ENCODE measurements around the gene KLHL40.

KLHL40 gene

DNA sequence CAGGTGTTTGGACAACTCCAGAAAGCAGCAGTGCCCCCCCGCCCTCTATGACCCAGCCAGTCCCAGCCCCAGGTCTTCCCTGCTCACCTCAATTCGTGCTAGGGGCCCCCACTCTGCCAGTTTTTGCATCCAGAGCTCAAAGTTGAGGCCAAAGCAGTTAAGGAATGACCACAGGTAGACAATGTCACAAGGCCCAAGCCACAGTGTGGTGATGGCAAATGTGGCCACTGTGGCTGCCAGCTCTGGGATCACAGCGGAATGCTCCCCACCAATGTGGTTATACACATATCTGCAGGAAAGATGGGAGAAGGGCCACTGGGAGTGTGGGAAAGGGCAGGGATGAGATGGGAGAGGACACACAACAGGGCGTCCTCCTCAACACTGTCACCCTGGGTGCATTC, 8.2 kb downstream of the KLHL40 start:
- DNase-seq (ENCODE audit: low read depth) = no peak
- TF ChIP-seq POLR2A (IDR thresholded peaks at IDR 0.05; ENCODE audit: extremely low read depth, insufficient read length) = no peak
- TF ChIP-seq, protein P1, sequence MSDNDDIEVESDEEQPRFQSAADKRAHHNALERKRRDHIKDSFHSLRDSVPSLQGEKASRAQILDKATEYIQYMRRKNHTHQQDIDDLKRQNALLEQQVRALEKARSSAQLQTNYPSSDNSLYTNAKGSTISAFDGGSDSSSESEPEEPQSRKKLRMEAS (IDR thresholded peaks at IDR 0.05; ENCODE audit: low read depth, low read length) = no peak
- TF ChIP-seq MYC (IDR thresholded peaks at IDR 0.05; ENCODE audit: low read depth, low read length) = no peak
- TF ChIP-seq, protein P2, sequence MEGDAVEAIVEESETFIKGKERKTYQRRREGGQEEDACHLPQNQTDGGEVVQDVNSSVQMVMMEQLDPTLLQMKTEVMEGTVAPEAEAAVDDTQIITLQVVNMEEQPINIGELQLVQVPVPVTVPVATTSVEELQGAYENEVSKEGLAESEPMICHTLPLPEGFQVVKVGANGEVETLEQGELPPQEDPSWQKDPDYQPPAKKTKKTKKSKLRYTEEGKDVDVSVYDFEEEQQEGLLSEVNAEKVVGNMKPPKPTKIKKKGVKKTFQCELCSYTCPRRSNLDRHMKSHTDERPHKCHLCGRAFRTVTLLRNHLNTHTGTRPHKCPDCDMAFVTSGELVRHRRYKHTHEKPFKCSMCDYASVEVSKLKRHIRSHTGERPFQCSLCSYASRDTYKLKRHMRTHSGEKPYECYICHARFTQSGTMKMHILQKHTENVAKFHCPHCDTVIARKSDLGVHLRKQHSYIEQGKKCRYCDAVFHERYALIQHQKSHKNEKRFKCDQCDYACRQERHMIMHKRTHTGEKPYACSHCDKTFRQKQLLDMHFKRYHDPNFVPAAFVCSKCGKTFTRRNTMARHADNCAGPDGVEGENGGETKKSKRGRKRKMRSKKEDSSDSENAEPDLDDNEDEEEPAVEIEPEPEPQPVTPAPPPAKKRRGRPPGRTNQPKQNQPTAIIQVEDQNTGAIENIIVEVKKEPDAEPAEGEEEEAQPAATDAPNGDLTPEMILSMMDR (IDR thresholded peaks at IDR 0.05; ENCODE audit: low read depth, low read length) = no peak
- no peak overlapping the region for H3K4me3 ChIP-seq (ENCODE audit: low read depth, low read length)

DNA sequence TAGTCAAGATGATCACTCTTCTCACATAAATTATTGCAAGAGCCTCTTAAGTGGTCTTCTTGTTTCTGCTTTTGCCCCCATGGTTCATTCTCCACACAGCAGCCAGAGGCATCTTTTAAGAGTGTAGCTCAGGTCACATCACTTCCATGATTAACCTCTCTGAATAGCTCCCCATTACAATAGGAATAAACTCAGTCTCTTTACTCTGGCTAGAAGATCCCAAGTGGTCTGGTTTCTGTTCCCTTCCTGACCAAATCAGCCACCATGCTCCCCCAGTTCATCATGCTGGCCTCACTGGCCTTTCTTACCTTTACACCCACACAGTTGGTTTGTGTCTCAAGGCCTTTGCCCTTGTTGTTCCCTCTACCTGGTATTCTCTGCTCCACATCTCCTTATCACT, 9.0 kb downstream of the KLHL40 start:
- DNase-seq (ENCODE audit: low read depth) = no peak
- H3K4me3 ChIP-seq (ENCODE audit: low read depth, low read length) = no peak overlapping the region
- TF ChIP-seq, protein P2 (IDR thresholded peaks at IDR 0.05; ENCODE audit: low read depth, low read length) = no peak
- no peak for TF ChIP-seq MYC (IDR thresholded peaks at IDR 0.05; ENCODE audit: low read depth, low read length)
- TF ChIP-seq, protein P1 (IDR thresholded peaks at IDR 0.05; ENCODE audit: low read depth, low read length) = no peak
- TF ChIP-seq POLR2A (IDR thresholded peaks at IDR 0.05; ENCODE audit: extremely low read depth, insufficient read length) = no peak

DNA sequence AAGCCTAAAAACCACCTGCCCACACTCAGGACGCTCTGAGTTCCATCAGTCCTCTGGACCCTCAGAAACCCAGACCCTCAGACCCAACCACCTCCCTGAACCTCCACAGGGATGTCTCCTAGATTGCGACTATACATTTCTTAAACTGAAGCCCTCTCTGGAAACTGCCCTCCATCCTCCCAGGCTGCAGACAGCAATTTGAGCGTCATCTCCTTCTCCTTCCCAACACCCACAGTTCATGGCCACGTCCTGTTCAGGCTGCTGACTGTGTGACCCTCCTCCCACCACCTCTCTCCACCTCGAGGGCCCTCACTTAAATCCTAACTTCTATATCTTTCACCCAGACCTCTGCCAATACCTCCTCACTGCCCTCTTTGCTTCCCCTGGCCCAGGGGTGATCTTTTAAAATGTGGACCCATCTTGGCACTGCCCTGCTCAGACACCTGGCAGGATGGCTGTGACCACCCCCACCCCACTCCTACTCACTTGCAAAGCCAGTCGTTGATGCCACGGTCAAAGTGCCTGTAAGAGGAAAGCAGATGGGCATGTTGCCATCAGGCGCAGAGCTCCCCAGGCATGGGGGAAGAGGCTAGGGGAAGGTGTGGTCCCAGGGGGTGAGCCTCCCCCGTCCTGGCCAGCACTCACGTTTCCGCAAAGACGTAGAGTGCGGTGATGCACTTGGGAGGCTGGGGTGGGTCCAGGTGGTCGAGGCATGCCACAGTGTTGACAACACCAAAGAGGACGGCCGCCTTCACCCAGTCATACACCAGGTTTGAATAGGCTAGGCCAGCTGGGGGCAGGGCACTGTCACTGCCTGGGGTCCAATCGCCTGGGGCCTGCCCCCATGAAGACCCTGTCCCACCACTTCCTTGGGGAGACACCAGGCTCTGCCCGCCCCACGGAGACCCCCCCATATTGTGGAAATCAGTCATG, 11.3 kb downstream of the KLHL40 start:
- DNase-seq (ENCODE audit: low read depth) = no peak
- H3K4me3 ChIP-seq (ENCODE audit: low read depth, low read length) = no peak overlapping the region
- TF ChIP-seq, protein P1 (IDR thresholded peaks at IDR 0.05; ENCODE audit: low read depth, low read length) = no peak
- TF ChIP-seq, protein P2 (IDR thresholded peaks at IDR 0.05; ENCODE audit: low read depth, low read length) = no peak
- no peak for TF ChIP-seq POLR2A (IDR thresholded peaks at IDR 0.05; ENCODE audit: extremely low read depth, insufficient read length)

DNA sequence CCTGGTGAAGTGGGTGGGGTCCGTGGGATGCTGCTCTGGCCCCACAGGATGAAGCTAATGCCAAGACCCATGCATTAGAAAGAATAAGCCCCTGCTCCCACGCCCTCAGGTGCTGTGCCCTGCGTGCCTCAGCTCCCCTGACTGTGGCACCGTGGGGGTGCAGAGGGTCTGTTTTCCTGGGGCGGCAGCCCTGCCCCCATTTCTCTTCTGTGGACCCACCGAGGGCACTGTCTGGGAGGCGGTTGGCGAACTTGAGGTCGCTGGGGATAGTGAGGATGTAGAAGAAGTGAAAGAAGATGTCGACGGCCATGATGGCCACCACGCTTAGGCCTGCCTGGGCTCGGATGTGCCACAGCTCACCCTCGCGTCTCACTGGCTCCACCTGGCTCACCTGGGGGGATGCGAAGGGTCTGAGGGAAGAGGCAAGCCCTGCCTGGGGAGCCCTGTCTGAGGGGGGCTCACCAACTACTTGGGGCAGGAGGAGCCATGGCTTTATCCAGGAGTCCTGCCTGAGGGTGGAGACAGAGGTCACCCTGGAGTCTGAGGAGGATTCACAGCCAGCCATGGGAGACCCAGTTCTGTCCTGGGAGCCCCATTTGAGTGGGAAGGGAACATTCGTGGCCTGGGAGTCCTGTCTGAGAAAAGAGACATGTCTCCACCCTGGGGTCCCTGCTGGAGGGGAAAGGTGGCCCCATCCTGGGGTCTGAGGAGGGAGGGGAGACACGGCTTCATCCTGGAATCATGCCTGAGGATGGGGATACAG, 12.1 kb downstream of the KLHL40 start:
- no peak for DNase-seq (ENCODE audit: low read depth)
- no peak overlapping the region for H3K4me3 ChIP-seq (ENCODE audit: low read depth, low read length)
- TF ChIP-seq POLR2A (IDR thresholded peaks at IDR 0.05; ENCODE audit: extremely low read depth, insufficient read length) = no peak
- TF ChIP-seq, protein P2 (IDR thresholded peaks at IDR 0.05; ENCODE audit: low read depth, low read length) = no peak
- TF ChIP-seq, protein P1 (IDR thresholded peaks at IDR 0.05; ENCODE audit: low read depth, low read length) = no peak
- no peak for TF ChIP-seq MYC (IDR thresholded peaks at IDR 0.05; ENCODE audit: low read depth, low read length)

DNA sequence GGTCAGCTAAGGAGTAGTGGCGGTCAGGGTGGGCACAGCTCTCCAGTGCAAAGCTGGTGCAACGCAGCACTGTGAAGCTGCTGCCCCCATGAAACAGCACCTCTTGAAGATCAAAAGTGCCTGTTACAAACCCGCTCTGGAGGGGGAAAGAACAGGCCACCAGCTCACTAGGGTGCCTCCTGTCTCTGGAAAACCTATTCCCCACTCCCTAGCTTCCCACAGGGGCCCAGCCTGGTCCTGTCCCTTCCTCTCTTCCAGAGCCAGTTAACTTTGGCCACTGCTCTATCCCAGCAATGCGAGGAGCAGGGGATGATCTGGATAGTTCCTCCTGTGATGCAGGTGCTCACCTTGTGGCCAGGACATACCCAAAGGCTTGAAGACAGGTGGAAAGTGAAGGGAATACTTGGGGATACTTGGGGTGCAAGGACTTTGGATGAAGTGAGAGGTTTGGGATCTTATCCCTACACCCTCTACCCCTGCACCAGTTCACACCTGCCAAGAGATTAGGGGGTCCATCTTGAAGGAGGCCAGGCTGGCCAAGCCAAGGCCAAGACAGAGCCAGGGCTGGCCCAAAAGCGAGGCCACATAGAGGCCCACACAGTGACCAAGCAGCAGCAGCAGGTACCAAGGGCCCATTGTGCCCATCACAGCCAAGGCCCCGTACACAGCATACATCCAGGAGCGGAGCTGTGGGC, 13.0 kb downstream of the KLHL40 start:
- no peak for TF ChIP-seq MYC (IDR thresholded peaks at IDR 0.05; ENCODE audit: low read depth, low read length)
- TF ChIP-seq, protein P1 (IDR thresholded peaks at IDR 0.05; ENCODE audit: low read depth, low read length) = no peak
- no peak for TF ChIP-seq POLR2A (IDR thresholded peaks at IDR 0.05; ENCODE audit: extremely low read depth, insufficient read length)
- TF ChIP-seq, protein P2 (IDR thresholded peaks at IDR 0.05; ENCODE audit: low read depth, low read length) = no peak
- H3K4me3 ChIP-seq (ENCODE audit: low read depth, low read length) = no peak overlapping the region
- DNase-seq (ENCODE audit: low read depth) = no peak

Data from NB4 (cell line).